Endothelial cell of umbilical vein (primary cell): Measurements from ENCODE around the gene CCL17. TPM values are rescaled to one million over a fixed set of nuclear protein-coding genes. Genes with fewer than 3 reads are reported as not detected.

ENCODE experiments used
- BruUV-seq: library from RNA; stranded (reverse); fragments of 400-500 nt; replicated peaks from 2 replicates; lab custom pipeline; 2021; lab: Mats Ljungman, UMichigan
- CTCF ChIA-PET: fragments of 300-600, 350-600 bp; sonication (Branson Sonifier 250); formaldehyde crosslinking; loops from one replicate; lab custom pipeline; 2021; ENCODE audit warnings: antibody characterized with exemption, inconsistent platforms; lab: Charles Lee
- POLR2A ChIA-PET: fragments of 300-600, 350-600 bp; sonication (Branson Sonifier 250); formaldehyde crosslinking; loops from one replicate; lab custom pipeline; 2021; ENCODE audit warnings: antibody characterized with exemption, inconsistent platforms; lab: Charles Lee
- DNase-seq: peaks from one replicate; pipeline ENCODE4 v3.0.0-alpha.2; 2011; ENCODE audit warnings: low read depth, low spot score
- FAIRE-seq: peaks from 2 replicates; lab custom pipeline; 2011; peaks lifted over from hg19 to GRCh38; lab: Jason Lieb, UNC
- H2AFZ ChIP-seq: 2 replicates; pipeline ENCODE4 v1.6.0; 2012; ENCODE audit warnings: low read depth, low read length, control low read depth, inconsistent platforms
- H3K27ac ChIP-seq: 2 replicates; pipeline ENCODE4 v1.5.1; 2011; ENCODE audit warnings: low read depth, mild to moderate bottlenecking, control low read depth, low read length, moderate library complexity; ENCODE audit not compliant: insufficient read depth
- H3K27me3 ChIP-seq, 2 experiments: 2 replicates each; pipeline versions ENCODE4 v1.6.0 to v1.6.1; 2011; ENCODE audit warnings: low read length in 2 of 2, mixed read lengths in 1 of 2; ENCODE audit not compliant: control insufficient read depth in 2 of 2, insufficient read depth in 2 of 2
- H3K36me3 ChIP-seq, 2 experiments: 2 replicates in 1 of 2; 3 replicates in 1 of 2; pipeline ENCODE4 v1.5.1; 2011; ENCODE audit warnings: low read length in 2 of 2, mild to moderate bottlenecking in 1 of 2, moderate library complexity in 1 of 2; ENCODE audit not compliant: control insufficient read depth in 2 of 2, insufficient read depth in 2 of 2; ENCODE audit errors: extremely low read depth in 1 of 2
- H3K4me1 ChIP-seq: 3 replicates; pipeline ENCODE4 v1.5.1; 2011; ENCODE audit warnings: mild to moderate bottlenecking, low read length; ENCODE audit not compliant: control insufficient read depth, insufficient read depth; ENCODE audit errors: extremely low read depth
- H3K4me2 ChIP-seq: 2 replicates; pipeline ENCODE4 v1.6.1; 2011; ENCODE audit warnings: low read length, control low read depth, mixed read lengths; ENCODE audit not compliant: insufficient read depth
- H3K4me3 ChIP-seq, 3 experiments: fragments of 200-600 bp in 1 of 3; sonication (generic), shearing (Covaris generic) in 1 of 3; replicated peaks in 1 of 3; 2 replicates each; pipeline ENCODE4 v1.5.1; 2011 to 2016; ENCODE audit warnings: control low read depth in 3 of 3, low read length in 3 of 3, mild to moderate bottlenecking in 2 of 3, inconsistent platforms in 1 of 3, low read depth in 1 of 3, moderate library complexity in 1 of 3; ENCODE audit not compliant: insufficient read depth in 1 of 3
- H3K79me2 ChIP-seq: 2 replicates; pipeline ENCODE4 v1.6.0; 2012; ENCODE audit warnings: low read length, inconsistent platforms; ENCODE audit not compliant: control insufficient read depth, insufficient read depth
- H3K9ac ChIP-seq: replicated peaks from 2 replicates; pipeline ENCODE3; 2011; ENCODE audit warnings: low read length, control low read depth; ENCODE audit not compliant: insufficient read depth; ENCODE audit errors: extremely low read depth
- H3K9me1 ChIP-seq: replicated peaks from 3 replicates; pipeline ENCODE4 v1.6.0; 2011; ENCODE audit warnings: mild to moderate bottlenecking, low read length; ENCODE audit not compliant: control insufficient read depth, insufficient read depth; ENCODE audit errors: extremely low read depth
- H3K9me3 ChIP-seq: replicated peaks from 2 replicates; pipeline ENCODE4 v1.5.1; 2012; ENCODE audit warnings: low read length, inconsistent platforms; ENCODE audit not compliant: control insufficient read depth, insufficient read depth
- H4K20me1 ChIP-seq: replicated peaks from 2 replicates; pipeline ENCODE3; 2011; ENCODE audit warnings: mild to moderate bottlenecking, low read length; ENCODE audit not compliant: control insufficient read depth, insufficient read depth; ENCODE audit errors: extremely low read depth
- EZH2 ChIP-seq: IDR thresholded peaks from 2 replicates; pipeline ENCODE4 v1.6.1; 2012; ENCODE audit warnings: borderline replicate concordance, low read depth, mild to moderate bottlenecking, moderate library complexity, low read length, inconsistent platforms; ENCODE audit not compliant: severe bottlenecking
- FOS ChIP-seq: IDR thresholded peaks from 2 replicates; pipeline ENCODE4 v1.6.1; 2011; ENCODE audit warnings: mild to moderate bottlenecking, low read length, moderate library complexity, borderline replicate concordance; ENCODE audit not compliant: insufficient read depth
- GATA2 ChIP-seq: IDR thresholded peaks from 2 replicates; pipeline ENCODE4 v1.7.0; 2011; ENCODE audit warnings: low read depth, mild to moderate bottlenecking, moderate library complexity, mixed read lengths, low read length; ENCODE audit not compliant: insufficient read length, insufficient read depth
- JUN ChIP-seq: IDR thresholded peaks from 2 replicates; pipeline ENCODE4 v1.6.1; 2011; ENCODE audit warnings: borderline replicate concordance, low read depth; ENCODE audit not compliant: insufficient read length, insufficient read depth
- MYC ChIP-seq: IDR thresholded peaks from one replicate; pipeline ENCODE4 v1.6.1; 2011; ENCODE audit warnings: mild to moderate bottlenecking, low read depth, low read length
- POLR2A ChIP-seq: IDR thresholded peaks from 2 replicates; pipeline ENCODE4 v1.6.1; 2012; ENCODE audit warnings: low read depth, mild to moderate bottlenecking, control low read depth, low read length
- POLR2AphosphoS5 ChIP-seq: IDR thresholded peaks from 2 replicates; pipeline ENCODE4 v1.6.1; 2012; ENCODE audit warnings: low read depth, mild to moderate bottlenecking, control low read depth, low read length, moderate library complexity; ENCODE audit not compliant: insufficient read depth
- dilution Hi-C: fragments of 300-500 bp; cut with MboI; formaldehyde crosslinking; loops from one replicate; pipeline ENCODE4 v1.15.0; 2019; ENCODE audit warnings: low sequenced_read_pairs; ENCODE audit not compliant: extremely low pct_ligation_motif_present
- intact Hi-C: fragments of 100-400 bp; cut with micrococcal nuclease; formaldehyde crosslinking; loops from one replicate; pipeline ENCODE4 v1.10.0; 2022
- polyA plus RNA-seq, 4 experiments: library from polyadenylated mRNA; depleted of rRNA in 3 of 4; stranded (reverse) in 3 of 4; unstranded in 1 of 4; fragments of >200 nt; gene quantifications; 2 replicates each; pipeline versions ENCODE4 v1.2.1 to v1.2.3, GENCODE V29; 2011 to 2012; ENCODE audit warnings: missing spikeins in 1 of 4
- total RNA-seq: library from RNA; stranded (reverse); gene quantifications from 2 replicates; pipeline ENCODE4 v1.2.3, GENCODE V29; 2021
- TF ChIP-seq, protein P1 (sequence below): IDR thresholded peaks from 2 replicates; pipeline ENCODE4 v1.6.1; 2011; ENCODE audit not compliant: insufficient read depth, insufficient read length
- TF ChIP-seq, protein P2 (sequence below), 2 donors: IDR thresholded peaks; 1 replicate in 1 of 2; 2 replicates in 1 of 2; pipeline ENCODE4 v1.5.1; 2011; ENCODE audit warnings: low read length in 2 of 2, mild to moderate bottlenecking in 2 of 2, moderate library complexity in 2 of 2, control low read depth in 1 of 2, inconsistent platforms in 1 of 2, low read depth in 1 of 2; ENCODE audit not compliant: insufficient read depth in 1 of 2; ENCODE audit errors: extremely low read depth in 1 of 2

Gene CCL17
- total and polyA plus RNA-seq, 2 donors (not counting 3 experiments of a cell fraction or from before 2014, with no cell fraction given), result not detected

DNA sequence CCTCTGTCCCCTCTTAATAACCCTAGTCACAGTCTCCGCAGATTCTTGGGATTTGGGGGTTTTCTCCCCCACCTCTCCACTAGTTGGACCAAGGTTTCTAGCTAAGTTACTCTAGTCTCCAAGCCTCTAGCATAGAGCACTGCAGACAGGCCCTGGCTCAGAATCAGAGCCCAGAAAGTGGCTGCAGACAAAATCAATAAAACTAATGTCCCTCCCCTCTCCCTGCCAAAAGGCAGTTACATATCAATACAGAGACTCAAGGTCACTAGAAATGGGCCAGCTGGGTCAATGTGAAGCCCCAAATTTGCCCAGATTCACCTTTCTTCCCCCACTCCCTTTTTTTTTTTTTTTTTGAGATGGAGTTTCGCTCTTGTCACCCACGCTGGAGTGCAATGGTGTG lies 40.4 kb upstream of the CCL17 start:
- Histone ChIP-seq H3K79me2 (no peaks in the 10 kb centered on the region), H3K4me2 (no peak overlapping the region), H3K9me3 (no peaks in the 10 kb centered on the region), H3K4me1 (peaks cover 19% of the 10 kb centered on the region), H2AFZ (no peak overlapping the region), H3K9ac (no peak overlapping the region), H3K36me3 (no peaks in the 10 kb centered on the region), H3K4me3 (no peak overlapping the region), H3K9me1 (no peaks in the 10 kb centered on the region), H4K20me1 (no peaks in the 10 kb centered on the region), H3K27ac (no peak overlapping the region), H3K27me3 (peaks cover 0 to 1% of the 10 kb centered on the region in 2 experiments)
- ChIA-PET POLR2A (no interaction called here), CTCF (interaction anchor here (1.4 kb wide), 1 partner anchor 53 kb away, joined by 4 read pairs; no protein-coding TSS in a partner anchor)
- no TSS peak for BruUV-seq
- TF ChIP-seq FOS, result no peak
- TF ChIP-seq, protein P1, sequence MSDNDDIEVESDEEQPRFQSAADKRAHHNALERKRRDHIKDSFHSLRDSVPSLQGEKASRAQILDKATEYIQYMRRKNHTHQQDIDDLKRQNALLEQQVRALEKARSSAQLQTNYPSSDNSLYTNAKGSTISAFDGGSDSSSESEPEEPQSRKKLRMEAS, result no peak
- DNase-seq (no peak), FAIRE-seq (no peak)
- dilution Hi-C loops, result no loop called here
- intact Hi-C loops, result no loop called here

DNA sequence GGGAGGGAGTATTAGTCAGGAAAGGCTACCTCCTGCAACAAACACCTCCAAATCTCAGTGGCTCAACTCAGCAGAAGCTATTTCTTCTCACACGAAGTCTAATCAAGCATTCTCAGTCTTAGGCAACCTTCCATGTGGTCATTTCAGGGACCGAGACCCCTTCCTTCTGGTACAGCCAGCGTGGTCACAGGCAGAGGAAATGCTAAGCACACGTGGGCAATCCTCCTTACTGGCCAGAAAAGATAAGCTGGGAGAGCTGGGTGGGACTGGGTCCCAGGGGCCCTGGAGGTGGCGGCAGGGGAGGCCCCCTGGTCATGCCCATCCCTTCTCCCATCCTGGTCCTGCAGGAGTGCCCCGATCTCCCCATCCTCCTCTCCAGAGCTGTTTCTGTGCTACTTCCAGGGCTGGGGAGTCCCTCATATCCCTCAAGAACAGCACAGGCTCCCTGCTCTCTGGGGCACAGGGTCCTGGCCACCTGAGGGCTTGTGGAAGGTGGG lies 38.0 kb upstream of the CCL17 start:
- Histone ChIP-seq H3K4me3 (no peak overlapping the region), H3K4me2 (no peak overlapping the region), H3K9me3 (no peaks in the 10 kb centered on the region), H3K79me2 (no peaks in the 10 kb centered on the region), H3K27me3 (no peaks in the 10 kb centered on the region), H3K9me1 (no peaks in the 10 kb centered on the region), H3K27ac (no peak overlapping the region), H3K4me1 (peaks cover 19% of the 10 kb centered on the region), H4K20me1 (no peaks in the 10 kb centered on the region), H3K9ac (no peak overlapping the region), H3K36me3 (no peaks in the 10 kb centered on the region), H2AFZ (no peak overlapping the region)
- DNase-seq (peak; percentile 29), FAIRE-seq (peak; percentile 24)
- dilution Hi-C loops, result no loop called here
- no peak for TF ChIP-seq GATA2
- no peak for TF ChIP-seq POLR2A
- TF ChIP-seq JUN, result no peak
- no peak for TF ChIP-seq POLR2AphosphoS5
- TF ChIP-seq, protein P2, sequence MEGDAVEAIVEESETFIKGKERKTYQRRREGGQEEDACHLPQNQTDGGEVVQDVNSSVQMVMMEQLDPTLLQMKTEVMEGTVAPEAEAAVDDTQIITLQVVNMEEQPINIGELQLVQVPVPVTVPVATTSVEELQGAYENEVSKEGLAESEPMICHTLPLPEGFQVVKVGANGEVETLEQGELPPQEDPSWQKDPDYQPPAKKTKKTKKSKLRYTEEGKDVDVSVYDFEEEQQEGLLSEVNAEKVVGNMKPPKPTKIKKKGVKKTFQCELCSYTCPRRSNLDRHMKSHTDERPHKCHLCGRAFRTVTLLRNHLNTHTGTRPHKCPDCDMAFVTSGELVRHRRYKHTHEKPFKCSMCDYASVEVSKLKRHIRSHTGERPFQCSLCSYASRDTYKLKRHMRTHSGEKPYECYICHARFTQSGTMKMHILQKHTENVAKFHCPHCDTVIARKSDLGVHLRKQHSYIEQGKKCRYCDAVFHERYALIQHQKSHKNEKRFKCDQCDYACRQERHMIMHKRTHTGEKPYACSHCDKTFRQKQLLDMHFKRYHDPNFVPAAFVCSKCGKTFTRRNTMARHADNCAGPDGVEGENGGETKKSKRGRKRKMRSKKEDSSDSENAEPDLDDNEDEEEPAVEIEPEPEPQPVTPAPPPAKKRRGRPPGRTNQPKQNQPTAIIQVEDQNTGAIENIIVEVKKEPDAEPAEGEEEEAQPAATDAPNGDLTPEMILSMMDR (IDR thresholded peaks at IDR 0.05; ENCODE audit: extremely low read depth in 1 of 2, insufficient read depth in 1 of 2, low read depth in 1 of 2, low read length in 2 of 2), result no peak
- TF ChIP-seq EZH2, result no peak
- TF ChIP-seq MYC, result no peak
- TF ChIP-seq, protein P1, result no peak
- TF ChIP-seq FOS, result no peak
- POLR2A ChIA-PET, result no interaction called here
- intact Hi-C loops, result loop anchor here (1.0 kb wide), 2 partner anchors 50 to 66 kb away; no protein-coding TSS in a partner anchor
- CTCF ChIA-PET, result interaction anchor here (1.0 to 1.4 kb wide), 3 partner anchors 25 to 66 kb away, joined by 3 to 5 read pairs (median 5); no protein-coding TSS in a partner anchor
- no TSS peak for BruUV-seq
